Activated CD4-positive, alpha-beta T cell treated with anti-CD3 and anti-CD28 coated beads, Interleukin-2, amount 10 ng/mL, durations not matched to agents 24 days and 14 days (primary cell): ENCODE results near the gene MSI2. TPM values are rescaled to one million over a fixed set of nuclear protein-coding genes. Genes with fewer than 3 reads are reported as not detected.

Source experiments
- DNase-seq: peaks from one replicate; pipeline ENCODE4 v3.0.0; 2022
- H3K27ac Mint-ChIP-seq: one replicate; pipeline ENCODE4 v1.8.0; 2022; ENCODE audit warnings: mild to moderate bottlenecking, mixed read lengths
- H3K27me3 Mint-ChIP-seq: one replicate; pipeline ENCODE4 v1.8.0; 2022; ENCODE audit warnings: mixed read lengths
- H3K36me3 Mint-ChIP-seq: one replicate; pipeline ENCODE4 v1.8.0; 2022; ENCODE audit warnings: low read depth, mild to moderate bottlenecking, mixed read lengths
- H3K4me1 Mint-ChIP-seq: one replicate; pipeline ENCODE4 v1.8.0; 2021; ENCODE audit warnings: mixed read lengths
- H3K4me3 Mint-ChIP-seq: one replicate; pipeline ENCODE4 v1.8.0; 2022; ENCODE audit warnings: mild to moderate bottlenecking, moderate library complexity, mixed read lengths
- H3K9me3 Mint-ChIP-seq: one replicate; pipeline ENCODE4 v1.8.0; 2021; ENCODE audit warnings: mixed read lengths
- intact Hi-C: fragments of 100-400 bp; cut with micrococcal nuclease; formaldehyde crosslinking; loops from one replicate; pipeline ENCODE4 v1.15.1; 2023
- total RNA-seq: library from RNA; stranded (reverse); gene quantifications from 2 replicates; pipeline ENCODE4 v1.2.3, GENCODE V29; 2022

The MSI2 gene
- total RNA-seq, 1 donor from 2014 or later: 172 TPM

GRCh38 chr17:57623620-57624019 is 367.3 kb downstream of the MSI2 start:
- Mint-ChIP-seq H3K27me3 (no peaks in the 10 kb centered on the region), H3K27ac (peak overlapping the region; percentile 71), H3K4me1 (peaks cover 19% of the 10 kb centered on the region), H3K36me3 (peaks cover 20% of the 10 kb centered on the region), H3K4me3 (no peak overlapping the region), H3K9me3 (no peaks in the 10 kb centered on the region)
- no peak for DNase-seq
- intact Hi-C loops: no loop called here

GRCh38 chr17:57624386-57624785 is 368.1 kb downstream of the MSI2 start:
- H3K4me1 Mint-ChIP-seq: peaks cover 16% of the 10 kb centered on the region
- peaks cover 16% of the 10 kb centered on the region for H3K36me3 Mint-ChIP-seq
- no peaks in the 10 kb centered on the region for H3K9me3 Mint-ChIP-seq
- peak overlapping the region; percentile 48 for H3K27ac Mint-ChIP-seq
- no peak overlapping the region for H3K4me3 Mint-ChIP-seq
- intact Hi-C loops: no loop called here
- no peak for DNase-seq
- no peaks in the 10 kb centered on the region for H3K27me3 Mint-ChIP-seq

- Mint-ChIP-seq H3K36me3 (peaks cover 13% of the 10 kb centered on the region), H3K4me3 (no peak overlapping the region), H3K27ac (no peak overlapping the region), H3K27me3 (no peaks in the 10 kb centered on the region), H3K9me3 (no peaks in the 10 kb centered on the region), H3K4me1 (peaks cover 16% of the 10 kb centered on the region)
- intact Hi-C loops: no loop called here
- no peak for DNase-seq
Measured at GRCh38 chr17:57625511-57625910, 369.2 kb downstream of the MSI2 start.

- H3K27ac Mint-ChIP-seq: no peak overlapping the region
- no peak overlapping the region for H3K4me3 Mint-ChIP-seq
- peaks cover 14% of the 10 kb centered on the region for H3K36me3 Mint-ChIP-seq
- DNase-seq: no peak
- no peaks in the 10 kb centered on the region for H3K27me3 Mint-ChIP-seq
- intact Hi-C loops: no loop called here
- peaks cover 16% of the 10 kb centered on the region for H3K4me1 Mint-ChIP-seq
- H3K9me3 Mint-ChIP-seq: no peaks in the 10 kb centered on the region
Measured at GRCh38 chr17:57625957-57626356, 369.6 kb downstream of the MSI2 start.

GRCh38 chr17:57626520-57627210 is 370.3 kb downstream of the MSI2 start:
- DNase-seq: no peak
- Mint-ChIP-seq H3K36me3 (peaks cover 15% of the 10 kb centered on the region), H3K27me3 (no peaks in the 10 kb centered on the region), H3K4me1 (peaks cover 16% of the 10 kb centered on the region), H3K9me3 (no peaks in the 10 kb centered on the region), H3K4me3 (no peak overlapping the region), H3K27ac (no peak overlapping the region)
- intact Hi-C loops: no loop called here

- Mint-ChIP-seq H3K9me3 (no peaks in the 10 kb centered on the region), H3K27ac (peak overlapping the region; percentile 17), H3K4me3 (no peak overlapping the region), H3K4me1 (peaks cover 16% of the 10 kb centered on the region), H3K36me3 (peaks cover 24% of the 10 kb centered on the region), H3K27me3 (no peaks in the 10 kb centered on the region)
- DNase-seq: no peak
- intact Hi-C loops: no loop called here
Measured at GRCh38 chr17:57627591-57627990, 371.3 kb downstream of the MSI2 start.

GRCh38 chr17:57628421-57628820 is 372.1 kb downstream of the MSI2 start:
- Mint-ChIP-seq H3K4me1 (peaks cover 9% of the 10 kb centered on the region), H3K27me3 (no peaks in the 10 kb centered on the region), H3K4me3 (no peak overlapping the region), H3K9me3 (no peaks in the 10 kb centered on the region), H3K27ac (no peak overlapping the region), H3K36me3 (peaks cover 31% of the 10 kb centered on the region)
- no peak for DNase-seq
- intact Hi-C loops: no loop called here

- H3K27ac Mint-ChIP-seq: no peak overlapping the region
- H3K9me3 Mint-ChIP-seq: no peaks in the 10 kb centered on the region
- peaks cover 37% of the 10 kb centered on the region for H3K36me3 Mint-ChIP-seq
- H3K4me1 Mint-ChIP-seq: peaks cover 2% of the 10 kb centered on the region
- no peaks in the 10 kb centered on the region for H3K27me3 Mint-ChIP-seq
- intact Hi-C loops: no loop called here
- DNase-seq: no peak
- H3K4me3 Mint-ChIP-seq: no peak overlapping the region
Measured at GRCh38 chr17:57629470-57629869, 373.1 kb downstream of the MSI2 start.

- Mint-ChIP-seq H3K9me3 (no peaks in the 10 kb centered on the region), H3K27ac (no peak overlapping the region), H3K27me3 (no peaks in the 10 kb centered on the region), H3K36me3 (peaks cover 37% of the 10 kb centered on the region), H3K4me1 (no peaks in the 10 kb centered on the region), H3K4me3 (no peak overlapping the region)
- intact Hi-C loops: no loop called here
- no peak for DNase-seq
Measured at GRCh38 chr17:57629886-57630285, 373.6 kb downstream of the MSI2 start.

GRCh38 chr17:57630736-57631135 is 374.4 kb downstream of the MSI2 start:
- Mint-ChIP-seq H3K27me3 (no peaks in the 10 kb centered on the region), H3K4me1 (no peaks in the 10 kb centered on the region), H3K9me3 (no peaks in the 10 kb centered on the region), H3K4me3 (no peak overlapping the region), H3K27ac (no peak overlapping the region), H3K36me3 (peaks cover 37% of the 10 kb centered on the region)
- intact Hi-C loops: no loop called here
- no peak for DNase-seq

GRCh38 chr17:57631871-57632270 is 375.5 kb downstream of the MSI2 start:
- Mint-ChIP-seq H3K4me1 (no peaks in the 10 kb centered on the region), H3K27ac (no peak overlapping the region), H3K9me3 (no peaks in the 10 kb centered on the region), H3K4me3 (no peak overlapping the region), H3K27me3 (no peaks in the 10 kb centered on the region), H3K36me3 (peaks cover 40% of the 10 kb centered on the region)
- DNase-seq: no peak
- intact Hi-C loops: no loop called here

GRCh38 chr17:57632294-57632693 is 376.0 kb downstream of the MSI2 start:
- Mint-ChIP-seq H3K4me1 (no peaks in the 10 kb centered on the region), H3K36me3 (peaks cover 40% of the 10 kb centered on the region), H3K27me3 (no peaks in the 10 kb centered on the region), H3K9me3 (no peaks in the 10 kb centered on the region), H3K27ac (no peak overlapping the region), H3K4me3 (no peak overlapping the region)
- no peak for DNase-seq
- intact Hi-C loops: no loop called here

- Mint-ChIP-seq H3K4me3 (no peak overlapping the region), H3K27ac (no peak overlapping the region), H3K36me3 (peaks cover 37% of the 10 kb centered on the region), H3K4me1 (no peaks in the 10 kb centered on the region), H3K9me3 (no peaks in the 10 kb centered on the region), H3K27me3 (no peaks in the 10 kb centered on the region)
- intact Hi-C loops: no loop called here
- DNase-seq: no peak
Measured at GRCh38 chr17:57633236-57633635, 376.9 kb downstream of the MSI2 start.

GRCh38 chr17:57634713-57635465 is 378.6 kb downstream of the MSI2 start:
- Mint-ChIP-seq H3K36me3 (peaks cover 32% of the 10 kb centered on the region), H3K27ac (no peak overlapping the region), H3K27me3 (no peaks in the 10 kb centered on the region), H3K4me1 (no peaks in the 10 kb centered on the region), H3K9me3 (no peaks in the 10 kb centered on the region), H3K4me3 (no peak overlapping the region)
- intact Hi-C loops: no loop called here
- no peak for DNase-seq
